ENCODE data around the gene AGAP3.

The AGAP3 gene

GRCh38 chr7:151141855-151142685, 55.8 kb downstream of the AGAP3 start:
- Histone ChIP-seq H3K4me3 (ENCODE audit: insufficient read length, low read depth) (no peak overlapping the region), H3K9ac (ENCODE audit: insufficient read length, low read depth) (peak overlapping the region; percentile 32), H3K27me3 (ENCODE audit: insufficient read depth, insufficient read length) (no peaks in the 10 kb centered on the region), H3K36me3 (ENCODE audit: insufficient read depth, insufficient read length, low read length) (peaks cover 69% of the 10 kb centered on the region), H3K4me1 (ENCODE audit: insufficient read depth, insufficient read length) (peaks cover 40% of the 10 kb centered on the region), H3K9me3 (ENCODE audit: insufficient read depth, low read length) (no peaks in the 10 kb centered on the region)
- no peak for DNase-seq (ENCODE audit: low read depth, low spot score)
- TF ChIP-seq YY1 (IDR thresholded peaks at IDR 0.05; ENCODE audit: insufficient read depth, insufficient read length) (no peak), ZNF274 (IDR thresholded peaks at IDR 0.05; ENCODE audit: low read depth, low read length) (no peak), SUZ12 (IDR thresholded peaks at IDR 0.05; ENCODE audit: extremely low read depth, insufficient read depth, insufficient read length) (no peak)

- Histone ChIP-seq H3K4me3 (ENCODE audit: insufficient read length, low read depth) (no peak overlapping the region), H3K9ac (ENCODE audit: insufficient read length, low read depth) (no peak overlapping the region), H3K36me3 (ENCODE audit: insufficient read depth, insufficient read length, low read length) (peaks cover 66% of the 10 kb centered on the region), H3K4me1 (ENCODE audit: insufficient read depth, insufficient read length) (peaks cover 35% of the 10 kb centered on the region), H3K9me3 (ENCODE audit: insufficient read depth, low read length) (no peaks in the 10 kb centered on the region), H3K27me3 (ENCODE audit: insufficient read depth, insufficient read length) (no peaks in the 10 kb centered on the region)
- no peak for TF ChIP-seq SUZ12 (IDR thresholded peaks at IDR 0.05; ENCODE audit: extremely low read depth, insufficient read depth, insufficient read length)
- no peak for TF ChIP-seq YY1 (IDR thresholded peaks at IDR 0.05; ENCODE audit: insufficient read depth, insufficient read length)
- TF ChIP-seq ZNF274 (IDR thresholded peaks at IDR 0.05; ENCODE audit: low read depth, low read length): no peak
- no peak for DNase-seq (ENCODE audit: low read depth, low spot score)
These were observed 56.4 kb downstream of the AGAP3 start for GRCh38 chr7:151142686-151143040.

GRCh38 chr7:151143261-151144015, 57.2 kb downstream of the AGAP3 start:
- no peak for DNase-seq (ENCODE audit: low read depth, low spot score)
- Histone ChIP-seq H3K4me3 (ENCODE audit: insufficient read length, low read depth) (no peak overlapping the region), H3K9ac (ENCODE audit: insufficient read length, low read depth) (no peak overlapping the region), H3K9me3 (ENCODE audit: insufficient read depth, low read length) (no peaks in the 10 kb centered on the region), H3K27me3 (ENCODE audit: insufficient read depth, insufficient read length) (no peaks in the 10 kb centered on the region), H3K4me1 (ENCODE audit: insufficient read depth, insufficient read length) (peaks cover 29% of the 10 kb centered on the region), H3K36me3 (ENCODE audit: insufficient read depth, insufficient read length, low read length) (peaks cover 66% of the 10 kb centered on the region)
- TF ChIP-seq YY1 (IDR thresholded peaks at IDR 0.05; ENCODE audit: insufficient read depth, insufficient read length) (no peak), ZNF274 (IDR thresholded peaks at IDR 0.05; ENCODE audit: low read depth, low read length) (no peak), SUZ12 (IDR thresholded peaks at IDR 0.05; ENCODE audit: extremely low read depth, insufficient read depth, insufficient read length) (no peak)

- Histone ChIP-seq H3K27me3 (ENCODE audit: insufficient read depth, insufficient read length) (no peaks in the 10 kb centered on the region), H3K9me3 (ENCODE audit: insufficient read depth, low read length) (no peaks in the 10 kb centered on the region), H3K4me3 (ENCODE audit: insufficient read length, low read depth) (no peak overlapping the region), H3K4me1 (ENCODE audit: insufficient read depth, insufficient read length) (peaks cover 23% of the 10 kb centered on the region), H3K36me3 (ENCODE audit: insufficient read depth, insufficient read length, low read length) (peaks cover 57% of the 10 kb centered on the region), H3K9ac (ENCODE audit: insufficient read length, low read depth) (no peak overlapping the region)
- TF ChIP-seq YY1 (IDR thresholded peaks at IDR 0.05; ENCODE audit: insufficient read depth, insufficient read length) (no peak), SUZ12 (IDR thresholded peaks at IDR 0.05; ENCODE audit: extremely low read depth, insufficient read depth, insufficient read length) (no peak), ZNF274 (IDR thresholded peaks at IDR 0.05; ENCODE audit: low read depth, low read length) (no peak)
- DNase-seq (ENCODE audit: low read depth, low spot score): no peak
These were observed 58.1 kb downstream of the AGAP3 start for GRCh38 chr7:151144387-151144786.

- Histone ChIP-seq H3K27me3 (ENCODE audit: insufficient read depth, insufficient read length) (peaks cover 7% of the 10 kb centered on the region), H3K4me3 (ENCODE audit: insufficient read length, low read depth) (no peak overlapping the region), H3K9me3 (ENCODE audit: insufficient read depth, low read length) (no peaks in the 10 kb centered on the region), H3K4me1 (ENCODE audit: insufficient read depth, insufficient read length) (peaks cover 13% of the 10 kb centered on the region), H3K36me3 (ENCODE audit: insufficient read depth, insufficient read length, low read length) (peaks cover 33% of the 10 kb centered on the region), H3K9ac (ENCODE audit: insufficient read length, low read depth) (no peak overlapping the region)
- TF ChIP-seq ZNF274 (IDR thresholded peaks at IDR 0.05; ENCODE audit: low read depth, low read length): no peak
- TF ChIP-seq YY1 (IDR thresholded peaks at IDR 0.05; ENCODE audit: insufficient read depth, insufficient read length): no peak
- no peak for TF ChIP-seq SUZ12 (IDR thresholded peaks at IDR 0.05; ENCODE audit: extremely low read depth, insufficient read depth, insufficient read length)
- no peak for DNase-seq (ENCODE audit: low read depth, low spot score)
These were observed 60.5 kb downstream of the AGAP3 start for GRCh38 chr7:151146761-151147160.

GRCh38 chr7:151148319-151149259, 62.3 kb downstream of the AGAP3 start:
- Histone ChIP-seq H3K9ac (ENCODE audit: insufficient read length, low read depth) (no peak overlapping the region), H3K9me3 (ENCODE audit: insufficient read depth, low read length) (no peaks in the 10 kb centered on the region), H3K27me3 (ENCODE audit: insufficient read depth, insufficient read length) (peaks cover 7% of the 10 kb centered on the region), H3K4me3 (ENCODE audit: insufficient read length, low read depth) (no peak overlapping the region), H3K4me1 (ENCODE audit: insufficient read depth, insufficient read length) (peaks cover 4% of the 10 kb centered on the region), H3K36me3 (ENCODE audit: insufficient read depth, insufficient read length, low read length) (peaks cover 15% of the 10 kb centered on the region)
- no peak for DNase-seq (ENCODE audit: low read depth, low spot score)
- TF ChIP-seq ZNF274 (IDR thresholded peaks at IDR 0.05; ENCODE audit: low read depth, low read length) (no peak), SUZ12 (IDR thresholded peaks at IDR 0.05; ENCODE audit: extremely low read depth, insufficient read depth, insufficient read length) (no peak), YY1 (IDR thresholded peaks at IDR 0.05; ENCODE audit: insufficient read depth, insufficient read length) (no peak)
